AG04449 (cell line): ENCODE measurements around the gene G6PC3.
A peak's percentile ranks its signal among the peaks of the same experiment; 100 is the strongest.
"Not testable (repeated sequence)": the region's sequence is repeated elsewhere in the genome, so short reads cannot be mapped to it uniquely, and the experiment has no call there.

Experiments used
- CTCF ChIA-PET: fragments of 350-600 bp; formaldehyde crosslinking; extraction: SDS; loops from one replicate; lab custom pipeline; 2021; ENCODE audit warnings: antibody characterized with exemption; lab: Yijun Ruan, JAX
- POLR2A ChIA-PET: fragments of 400-600, 350-600 bp; formaldehyde crosslinking; extraction: SDS; loops from one replicate; lab custom pipeline; 2020; ENCODE audit warnings: antibody characterized with exemption, inconsistent platforms; lab: Yijun Ruan, JAX
- DNase-seq: peaks from one replicate; pipeline ENCODE4 v3.0.0-alpha.2; 2010; ENCODE audit warnings: low read depth, low spot score
- H3K4me3 ChIP-seq: 2 replicates; pipeline ENCODE4 v1.5.1; 2011; ENCODE audit warnings: low read depth, mild to moderate bottlenecking, control low read depth, low read length
- TF ChIP-seq, protein P1 (sequence below): IDR thresholded peaks from one replicate; pipeline ENCODE4 v1.5.1; 2011; ENCODE audit warnings: mild to moderate bottlenecking, moderate library complexity, low read length, control low read depth, inconsistent platforms; ENCODE audit not compliant: insufficient read depth; ENCODE audit errors: missing control alignments

G6PC3 gene

DNA sequence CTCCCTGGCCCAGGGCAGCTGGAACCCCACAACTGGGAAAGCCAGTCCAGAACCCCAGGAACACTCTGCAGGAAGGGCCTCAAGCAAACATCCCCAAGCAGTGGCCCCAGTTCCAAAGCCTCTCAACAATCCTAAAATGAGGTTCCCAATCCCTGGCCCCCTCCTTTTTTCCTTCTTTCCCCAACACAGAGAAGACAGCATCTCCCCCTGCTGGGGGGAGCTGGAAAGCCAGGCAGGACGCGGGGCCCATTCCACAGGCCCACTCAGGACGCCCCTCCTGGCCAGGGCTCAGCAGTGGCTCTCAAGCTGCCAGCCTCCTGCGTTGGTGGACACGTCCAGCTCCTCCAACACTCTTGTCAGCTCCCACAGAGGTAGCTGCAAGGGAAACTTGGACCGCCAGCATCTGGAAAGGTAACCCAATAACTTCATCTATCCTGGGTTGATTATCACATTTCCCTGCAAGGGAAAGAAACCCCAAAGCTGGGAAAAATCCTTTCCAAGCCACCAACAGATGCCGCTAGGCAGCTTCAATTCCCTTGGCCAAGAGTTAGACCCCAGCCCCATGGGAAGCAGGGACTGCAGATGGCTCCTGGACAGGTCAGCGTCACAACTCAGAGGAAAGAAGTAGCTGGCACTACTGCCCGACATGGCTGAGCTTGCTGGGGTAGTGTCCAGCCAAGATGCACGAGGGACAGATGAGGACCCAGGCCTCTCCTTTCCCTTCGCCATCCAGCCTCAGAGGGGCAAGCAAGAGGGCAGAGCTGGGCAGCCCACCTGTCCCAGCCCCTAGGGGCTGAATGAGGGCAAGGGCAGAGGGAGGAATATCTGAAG lies 45.3 kb downstream of the G6PC3 start:
- POLR2A ChIA-PET = interaction anchor here (1.2 kb wide), 1 partner anchor 29 kb away, joined by 6 read pairs; no protein-coding TSS in a partner anchor
- no peak for DNase-seq

DNA sequence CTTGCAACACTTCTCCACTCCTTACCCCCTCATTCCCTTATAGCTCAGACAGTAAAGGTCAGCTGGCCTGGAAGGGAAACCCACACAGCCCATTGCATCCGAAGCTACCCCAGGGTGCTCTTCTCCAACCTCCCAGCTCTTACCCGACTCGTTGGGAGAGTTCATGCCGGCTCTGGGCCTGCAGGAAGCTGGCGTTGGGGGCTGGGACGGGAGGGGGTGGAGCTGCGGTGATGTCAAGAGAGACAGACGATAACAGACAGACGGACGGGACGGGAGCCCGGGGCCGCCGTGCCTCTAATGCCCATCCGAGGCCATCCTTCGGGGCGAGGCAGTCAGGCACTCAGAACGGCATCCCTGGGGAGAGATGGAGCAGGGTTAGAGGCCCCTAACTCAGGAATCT lies 46.8 kb downstream of the G6PC3 start:
- H3K4me3 ChIP-seq = no peak overlapping the region
- TF ChIP-seq, protein P1, sequence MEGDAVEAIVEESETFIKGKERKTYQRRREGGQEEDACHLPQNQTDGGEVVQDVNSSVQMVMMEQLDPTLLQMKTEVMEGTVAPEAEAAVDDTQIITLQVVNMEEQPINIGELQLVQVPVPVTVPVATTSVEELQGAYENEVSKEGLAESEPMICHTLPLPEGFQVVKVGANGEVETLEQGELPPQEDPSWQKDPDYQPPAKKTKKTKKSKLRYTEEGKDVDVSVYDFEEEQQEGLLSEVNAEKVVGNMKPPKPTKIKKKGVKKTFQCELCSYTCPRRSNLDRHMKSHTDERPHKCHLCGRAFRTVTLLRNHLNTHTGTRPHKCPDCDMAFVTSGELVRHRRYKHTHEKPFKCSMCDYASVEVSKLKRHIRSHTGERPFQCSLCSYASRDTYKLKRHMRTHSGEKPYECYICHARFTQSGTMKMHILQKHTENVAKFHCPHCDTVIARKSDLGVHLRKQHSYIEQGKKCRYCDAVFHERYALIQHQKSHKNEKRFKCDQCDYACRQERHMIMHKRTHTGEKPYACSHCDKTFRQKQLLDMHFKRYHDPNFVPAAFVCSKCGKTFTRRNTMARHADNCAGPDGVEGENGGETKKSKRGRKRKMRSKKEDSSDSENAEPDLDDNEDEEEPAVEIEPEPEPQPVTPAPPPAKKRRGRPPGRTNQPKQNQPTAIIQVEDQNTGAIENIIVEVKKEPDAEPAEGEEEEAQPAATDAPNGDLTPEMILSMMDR = no peak
- CTCF ChIA-PET = interaction anchor here (0.9 to 3.6 kb wide), 14 partner anchors 9 to 173 kb away, joined by 3 to 41 read pairs (median 5); partner anchors contain the start of gene PPY
- POLR2A ChIA-PET = interaction anchor here (1.4 kb wide), 1 partner anchor 16 kb away, joined by 5 read pairs; no protein-coding TSS in a partner anchor
- DNase-seq = no peak

More for the DNA sequence above, 45.3 kb downstream of the G6PC3 start:
- TF ChIP-seq, protein P1 = peak; percentile 86
- H3K4me3 ChIP-seq = no peak overlapping the region
- CTCF ChIA-PET = interaction anchor here (0.6 to 8.0 kb wide), 46 partner anchors 6 to 1964 kb away, joined by 3 to 66 read pairs (median 5); partner anchors contain the start of genes ASB16, G6PC3, HDAC5 and LSM12

DNA sequence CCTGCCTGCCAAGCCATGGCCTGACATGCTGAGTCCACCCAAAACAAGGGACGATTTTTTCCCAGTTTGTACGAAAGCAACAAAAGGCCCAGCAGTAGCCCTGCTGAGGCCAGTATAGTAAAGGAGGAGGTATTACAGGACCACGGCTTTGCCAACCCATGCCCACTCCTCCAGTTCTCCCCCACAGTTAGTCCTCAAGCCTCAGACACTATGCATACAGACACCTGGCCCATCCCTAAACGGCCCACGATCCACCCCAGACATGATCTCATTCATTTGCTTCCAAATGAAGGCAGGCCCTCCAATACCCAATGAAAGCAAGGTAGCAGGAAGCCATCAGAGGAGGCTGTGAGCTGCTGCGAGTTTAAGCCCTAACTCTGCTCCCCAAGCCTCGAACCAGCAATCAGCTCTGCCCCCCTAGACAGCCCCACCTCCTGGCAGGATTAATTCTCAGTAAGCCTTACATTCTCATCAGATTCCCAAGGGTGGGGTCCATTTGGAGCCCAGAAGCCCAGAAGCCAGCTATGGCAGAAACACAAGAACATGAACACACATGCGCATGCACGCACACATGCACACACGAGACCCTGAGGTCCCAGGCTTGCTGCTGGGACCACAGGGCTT lies 48.0 kb downstream of the G6PC3 start:
- DNase-seq = no peak
- H3K4me3 ChIP-seq = no peak overlapping the region
- CTCF ChIA-PET = interaction anchor here (1.0 to 5.6 kb wide), 9 partner anchors 6 to 174 kb away, joined by 3 to 66 read pairs (median 4); no protein-coding TSS in a partner anchor
- POLR2A ChIA-PET = no interaction called here
- TF ChIP-seq, protein P1 = no peak

DNA sequence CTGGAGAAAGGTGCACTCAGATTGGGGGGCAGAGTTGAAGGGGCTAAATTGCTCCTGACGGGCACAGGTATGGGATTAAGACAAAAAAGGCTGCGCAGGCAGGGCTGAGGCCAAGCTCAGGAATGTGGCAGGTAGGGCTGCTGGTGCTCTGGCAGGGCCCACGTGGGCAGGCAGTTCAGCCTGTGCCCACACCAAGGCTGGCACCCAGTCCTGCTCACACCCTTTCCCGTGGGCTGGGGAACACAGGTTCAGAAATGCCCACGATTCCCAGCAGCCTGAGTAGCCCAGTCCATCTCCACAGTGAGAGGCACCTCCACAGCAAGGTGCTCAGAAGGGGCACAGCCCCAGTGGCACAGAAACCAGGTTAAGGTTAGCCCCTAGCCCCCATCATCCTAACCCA lies 48.5 kb downstream of the G6PC3 start:
- CTCF ChIA-PET = interaction anchor here (1.0 to 5.6 kb wide), 6 partner anchors 7 to 174 kb away, joined by 3 to 66 read pairs (median 4); no protein-coding TSS in a partner anchor
- no peak for DNase-seq
- no peak overlapping the region for H3K4me3 ChIP-seq
- TF ChIP-seq, protein P1 = no peak
- POLR2A ChIA-PET = interaction anchor here (1.0 kb wide), 1 partner anchor 8 kb away, joined by 4 read pairs; no protein-coding TSS in a partner anchor

DNA sequence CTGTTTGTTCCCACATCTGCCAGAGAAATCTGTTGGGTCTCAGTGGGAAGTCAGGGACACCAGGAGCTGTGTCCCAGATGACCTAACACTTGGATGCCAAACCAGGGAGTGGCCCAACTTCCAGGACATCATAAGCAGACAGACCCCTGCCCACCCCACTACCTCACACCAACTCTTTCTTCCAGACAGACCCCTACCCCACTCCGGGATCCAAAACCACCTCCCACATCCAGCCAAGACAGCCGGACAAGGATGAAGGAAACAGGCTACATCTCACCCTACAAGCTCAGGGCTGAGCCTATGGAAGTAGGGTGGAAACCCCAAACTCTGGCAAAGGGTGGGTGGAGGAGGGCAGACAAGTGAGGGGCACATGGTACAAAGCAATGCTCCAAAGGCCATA lies 49.3 kb downstream of the G6PC3 start:
- ChIA-PET POLR2A (interaction anchor here (1.0 kb wide), 1 partner anchor 9 kb away, joined by 4 read pairs; no protein-coding TSS in a partner anchor), CTCF (interaction anchor here (1.0 to 5.6 kb wide), 4 partner anchors 7 to 175 kb away, joined by 3 to 66 read pairs (median 4); no protein-coding TSS in a partner anchor)
- H3K4me3 ChIP-seq = no peak overlapping the region
- TF ChIP-seq, protein P1 = no peak
- DNase-seq = no peak

GRCh38 chr17:44120281-44120680 lies 49.7 kb downstream of the G6PC3 start:
- CTCF ChIA-PET = interaction anchor here (1.2 to 5.6 kb wide), 5 partner anchors 8 to 176 kb away, joined by 3 to 66 read pairs (median 5); no protein-coding TSS in a partner anchor
- H3K4me3 ChIP-seq, DNase-seq: not testable (repeated sequence)
- POLR2A ChIA-PET = interaction anchor here (1.0 kb wide), 1 partner anchor 9 kb away, joined by 4 read pairs; no protein-coding TSS in a partner anchor
